ENCODE data around the gene OR2AJ1. TPM values are rescaled to one million over a fixed set of nuclear protein-coding genes. Genes with fewer than 3 reads are reported as not detected.

Gene OR2AJ1
- polyA plus RNA-seq, 1 donor from 2014 or later: not detected

GRCh38 chr1:247908766-247909165 lies 15.9 kb upstream of the OR2AJ1 start:
- Histone ChIP-seq H3K4me2 (ENCODE audit: low read length) (no peak overlapping the region), H3K9me3 (ENCODE audit: low read length) (peaks cover 4% of the 10 kb centered on the region), H3K27ac (ENCODE audit: low read length) (no peak overlapping the region)

GRCh38 chr1:247913786-247914185 lies 10.9 kb upstream of the OR2AJ1 start:
- H3K9me3 ChIP-seq (ENCODE audit: low read length): peaks cover 1% of the 10 kb centered on the region

More at GRCh38 chr1:247908766-247909165, 15.9 kb upstream of the OR2AJ1 start:
- Histone ChIP-seq H3K9ac (ENCODE audit: low read length) (no peak overlapping the region), H3K27me3 (ENCODE audit: insufficient read depth, low read depth, low read length) (no peaks in the 10 kb centered on the region), H3K4me3 (ENCODE audit: low read length) (no peak overlapping the region), H3F3A (ENCODE audit: insufficient read depth, low read length, poor library complexity, severe bottlenecking) (no peaks in the 10 kb centered on the region), H2AFZ (ENCODE audit: low read depth, low read length) (no peak overlapping the region), H3K9me2 (ENCODE audit: insufficient read depth, low read length) (no peaks in the 10 kb centered on the region), H3K36me3 (ENCODE audit: insufficient read depth, low read length) (no peaks in the 10 kb centered on the region), H4K20me1 (ENCODE audit: insufficient read depth) (no peaks in the 10 kb centered on the region), H3K79me2 (replicated peaks; ENCODE audit: insufficient read depth, low read length) (no peaks in the 10 kb centered on the region)
- TF ChIP-seq POLR2AphosphoS5 (IDR thresholded peaks at IDR 0.05): no peak
- TF ChIP-seq MXI1 (conservative IDR thresholded peaks at IDR 0.05; ENCODE audit: poor library complexity, severe bottlenecking): no peak
- TF ChIP-seq REST (IDR thresholded peaks at IDR 0.05; ENCODE audit: borderline replicate concordance): no peak
- no peak for TF ChIP-seq RAD21 (conservative IDR thresholded peaks at IDR 0.05)

More at GRCh38 chr1:247913786-247914185, 10.9 kb upstream of the OR2AJ1 start:
- H3F3A ChIP-seq (ENCODE audit: insufficient read depth, low read length, poor library complexity, severe bottlenecking): no peaks in the 10 kb centered on the region
- no peak overlapping the region for H3K9ac ChIP-seq (ENCODE audit: low read length)
- H3K9me2 ChIP-seq (ENCODE audit: insufficient read depth, low read length): no peaks in the 10 kb centered on the region
- H3K27ac ChIP-seq (ENCODE audit: low read length): no peak overlapping the region
- no peak overlapping the region for H3K4me2 ChIP-seq (ENCODE audit: low read length)
- no peak overlapping the region for H2AFZ ChIP-seq (ENCODE audit: low read depth, low read length)
- no peak overlapping the region for H3K4me3 ChIP-seq (ENCODE audit: low read length)
- TF ChIP-seq CTCF (IDR thresholded peaks at IDR 0.05; ENCODE audit: poor library complexity, severe bottlenecking) (no peak), TAF1 (IDR thresholded peaks at IDR 0.05; ENCODE audit: low read depth) (no peak), POLR2AphosphoS5 (IDR thresholded peaks at IDR 0.05) (no peak), SMC3 (conservative IDR thresholded peaks at IDR 0.05; ENCODE audit: poor library complexity) (no peak), REST (IDR thresholded peaks at IDR 0.05; ENCODE audit: borderline replicate concordance) (no peak), RAD21 (conservative IDR thresholded peaks at IDR 0.05) (no peak), EP300 (conservative IDR thresholded peaks at IDR 0.05; ENCODE audit: poor library complexity, severe bottlenecking) (no peak), MXI1 (conservative IDR thresholded peaks at IDR 0.05; ENCODE audit: poor library complexity, severe bottlenecking) (no peak), EZH2 (IDR thresholded peaks at IDR 0.05; ENCODE audit: borderline replicate concordance, insufficient read depth, low read length, poor library complexity, severe bottlenecking) (no peak)
- no peaks in the 10 kb centered on the region for H3K79me2 ChIP-seq (replicated peaks; ENCODE audit: insufficient read depth, low read length)
- H3K27me3 ChIP-seq (ENCODE audit: insufficient read depth, low read depth, low read length): no peaks in the 10 kb centered on the region
- H3K36me3 ChIP-seq (ENCODE audit: insufficient read depth, low read length): no peaks in the 10 kb centered on the region
- H4K20me1 ChIP-seq (ENCODE audit: insufficient read depth): no peaks in the 10 kb centered on the region
